Measurements from ENCODE around the gene LGI1. TPM values are rescaled to one million over a fixed set of nuclear protein-coding genes. Genes with fewer than 3 reads are reported as not detected.

Gene LGI1
- total RNA-seq, 1 experiment from 2014 or later: 1.2 TPM

DNA sequence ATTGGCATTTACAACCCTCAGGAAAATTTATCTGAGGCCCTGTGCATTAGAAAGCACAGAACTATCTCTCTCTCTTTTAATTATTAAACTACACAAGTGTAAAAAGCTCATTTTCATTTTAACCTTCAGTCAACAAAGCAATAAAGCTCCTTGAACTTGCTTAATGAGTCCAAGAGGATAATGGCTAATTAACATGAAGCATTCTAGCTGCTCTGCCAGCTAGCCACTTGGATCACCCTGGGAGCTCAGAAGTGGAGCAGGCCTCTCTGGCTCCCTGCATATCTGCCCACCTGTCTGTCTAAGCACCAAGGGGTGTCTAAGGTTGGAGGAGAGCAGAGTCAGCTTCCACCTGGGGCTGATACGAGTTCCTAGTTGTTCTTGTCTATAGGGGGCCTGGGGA is 80.1 kb downstream of the LGI1 start:
- H3K14ac ChIP-seq (ENCODE audit: insufficient read depth, low read length): no peak overlapping the region
- TF ChIP-seq, protein P1, sequence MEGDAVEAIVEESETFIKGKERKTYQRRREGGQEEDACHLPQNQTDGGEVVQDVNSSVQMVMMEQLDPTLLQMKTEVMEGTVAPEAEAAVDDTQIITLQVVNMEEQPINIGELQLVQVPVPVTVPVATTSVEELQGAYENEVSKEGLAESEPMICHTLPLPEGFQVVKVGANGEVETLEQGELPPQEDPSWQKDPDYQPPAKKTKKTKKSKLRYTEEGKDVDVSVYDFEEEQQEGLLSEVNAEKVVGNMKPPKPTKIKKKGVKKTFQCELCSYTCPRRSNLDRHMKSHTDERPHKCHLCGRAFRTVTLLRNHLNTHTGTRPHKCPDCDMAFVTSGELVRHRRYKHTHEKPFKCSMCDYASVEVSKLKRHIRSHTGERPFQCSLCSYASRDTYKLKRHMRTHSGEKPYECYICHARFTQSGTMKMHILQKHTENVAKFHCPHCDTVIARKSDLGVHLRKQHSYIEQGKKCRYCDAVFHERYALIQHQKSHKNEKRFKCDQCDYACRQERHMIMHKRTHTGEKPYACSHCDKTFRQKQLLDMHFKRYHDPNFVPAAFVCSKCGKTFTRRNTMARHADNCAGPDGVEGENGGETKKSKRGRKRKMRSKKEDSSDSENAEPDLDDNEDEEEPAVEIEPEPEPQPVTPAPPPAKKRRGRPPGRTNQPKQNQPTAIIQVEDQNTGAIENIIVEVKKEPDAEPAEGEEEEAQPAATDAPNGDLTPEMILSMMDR (conservative IDR thresholded peaks at IDR 0.05): no peak
- H3K27me3 Mint-ChIP-seq (ENCODE audit: low read depth): peaks cover 100% of the 10 kb centered on the region
- no peak overlapping the region for H3T11ph ChIP-seq (ENCODE audit: low read length)
- no peak overlapping the region for H3K56ac ChIP-seq (ENCODE audit: insufficient read length, low read depth, low read length)
- no CpG with 5 or more reads among the region's 1 CpG for WGBS (ENCODE audit: extremely low coverage, insufficient read length, low lambda C conversion rate)
- H3K27me3 ChIP-seq (ENCODE audit: insufficient read depth, low read length): peaks cover 71% of the 10 kb centered on the region
- H3K27ac Mint-ChIP-seq: no peak overlapping the region
- H2AK5ac ChIP-seq (ENCODE audit: insufficient read length, low read length): no peak overlapping the region
- no peak overlapping the region for H3K9ac ChIP-seq (ENCODE audit: extremely low read depth, insufficient read length, low read length)
- H3K9me3 Mint-ChIP-seq: peaks cover 19 to 28% of the 10 kb centered on the region in 2 experiments
- no peak overlapping the region for H4K5ac ChIP-seq (ENCODE audit: insufficient read length, low read depth, low read length)
- H3K36me3 Mint-ChIP-seq (ENCODE audit: insufficient read depth in 1 of 3, low read depth in 3 of 3): peaks cover 6 to 11% (median 10%) of the 10 kb centered on the region in 3 experiments; a peak in 5 of 7 replicates
- no peaks in the 10 kb centered on the region for H3K4me1 ChIP-seq (ENCODE audit: insufficient read depth, low read length)
- no peak overlapping the region for H2AFZ ChIP-seq (ENCODE audit: low read length)
- H3K18ac ChIP-seq (ENCODE audit: insufficient read length, low read depth, low read length): no peak overlapping the region
- H3K79me2 ChIP-seq (ENCODE audit: insufficient read depth, low read length): no peaks in the 10 kb centered on the region
- DNase-seq: no peak
- no peaks in the 10 kb centered on the region for H3K23me2 ChIP-seq (ENCODE audit: insufficient read length, low read depth, low read length, poor library complexity, severe bottlenecking)
- H2BK15ac ChIP-seq (ENCODE audit: low read depth, low read length): no peak overlapping the region
- no peak overlapping the region for H3K4me3 Mint-ChIP-seq
- no peaks in the 10 kb centered on the region for H3K79me1 ChIP-seq (ENCODE audit: insufficient read depth, low read depth, low read length, poor library complexity, severe bottlenecking)
- peaks cover 8 to 9% of the 10 kb centered on the region in 2 experiments for H3K4me1 Mint-ChIP-seq
- H3K27ac ChIP-seq (ENCODE audit: insufficient read length, low read depth, low read length): no peak overlapping the region
- H4K91ac ChIP-seq (ENCODE audit: insufficient read length, low read depth, low read length): no peak overlapping the region
- no peak overlapping the region for H3K4me2 ChIP-seq (ENCODE audit: insufficient read depth, insufficient read length, low read length)
- H4K8ac ChIP-seq (replicated peaks; ENCODE audit: insufficient read length, low read depth, low read length): no peak overlapping the region
- H4K20me1 ChIP-seq (ENCODE audit: control insufficient read depth, insufficient read depth, insufficient read length): no peaks in the 10 kb centered on the region
- H2BK12ac ChIP-seq (ENCODE audit: insufficient read length, low read depth, low read length): no peak overlapping the region
- no peak overlapping the region for H2BK20ac ChIP-seq (ENCODE audit: low read depth, low read length, poor library complexity, severe bottlenecking)
- H3K23ac ChIP-seq (ENCODE audit: insufficient read length, low read depth, low read length): no peak overlapping the region
- H3K4ac ChIP-seq (ENCODE audit: low read depth, low read length): no peak overlapping the region
- peaks cover 6% of the 10 kb centered on the region for H3K9me3 ChIP-seq (ENCODE audit: control insufficient read depth, low read depth, low read length)
- H2BK120ac ChIP-seq (ENCODE audit: low read depth, low read length, poor library complexity, severe bottlenecking): no peak overlapping the region
- H2BK5ac ChIP-seq (ENCODE audit: insufficient read length, low read length): no peak overlapping the region
